GM15510 (cell line): ENCODE data around the gene KICS2.

Experiments used
- POLR2A ChIP-seq: IDR thresholded peaks from 3 replicates; pipeline ENCODE4 v1.6.1; 2011; ENCODE audit warnings: borderline replicate concordance; ENCODE audit not compliant: insufficient read length; ENCODE audit errors: extremely low read depth

KICS2 gene

DNA sequence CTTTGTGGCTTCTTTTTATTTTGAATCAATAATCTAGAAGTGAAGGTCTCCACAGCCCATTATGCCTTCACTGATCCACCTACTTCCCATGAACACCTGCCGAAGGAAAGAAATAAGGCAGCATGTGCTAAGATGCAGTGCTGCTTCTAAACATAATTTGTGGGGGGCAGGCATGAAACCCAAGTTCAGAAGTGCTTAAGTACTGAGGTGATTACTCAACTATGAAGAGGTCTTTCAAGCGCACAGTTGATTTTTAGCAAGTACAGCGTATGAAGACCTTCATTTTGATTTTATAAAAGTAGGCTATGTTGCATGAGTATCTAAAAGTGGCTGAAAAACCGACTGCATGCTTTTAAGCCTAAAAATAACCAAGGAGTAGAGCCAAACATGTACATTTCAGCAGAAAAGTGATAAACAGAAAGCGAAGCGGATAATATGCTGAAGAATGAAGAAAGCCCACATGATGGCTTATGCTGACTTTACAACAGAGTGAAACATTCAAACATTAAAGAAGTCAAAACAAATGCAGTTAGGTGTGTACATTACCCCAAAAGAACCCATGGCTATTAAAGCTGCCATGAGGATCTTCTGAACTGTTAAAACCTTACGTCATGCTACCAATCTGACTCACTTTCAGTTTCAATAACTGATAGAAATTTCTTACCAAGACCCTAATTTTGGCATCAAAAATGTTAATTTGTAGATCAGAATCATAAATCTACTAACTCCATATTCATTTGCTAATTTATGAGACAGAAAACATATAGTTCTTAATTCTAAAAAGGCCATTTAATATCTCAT lies 29.3 kb downstream of the KICS2 start:
- no peak for TF ChIP-seq POLR2A

DNA sequence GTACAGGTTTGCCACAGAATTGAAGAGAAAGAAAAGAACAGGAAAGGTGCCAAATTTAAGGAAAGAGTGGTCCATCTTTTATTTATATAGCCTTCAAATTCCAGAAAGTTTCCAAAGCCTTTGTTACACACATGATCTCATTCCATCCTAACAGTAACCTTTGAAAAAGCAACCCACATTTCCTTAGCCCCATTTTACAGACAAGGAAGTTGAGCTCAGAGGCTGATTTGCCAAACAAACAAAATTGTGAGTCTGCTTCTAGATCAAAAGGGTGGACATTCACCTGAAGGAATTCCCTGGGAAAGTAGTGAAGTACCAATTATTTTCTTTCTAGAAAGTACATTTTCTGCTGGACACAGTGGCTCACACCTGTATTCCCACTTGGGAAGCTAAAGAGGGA lies 32.0 kb downstream of the KICS2 start:
- no peak for TF ChIP-seq POLR2A

DNA sequence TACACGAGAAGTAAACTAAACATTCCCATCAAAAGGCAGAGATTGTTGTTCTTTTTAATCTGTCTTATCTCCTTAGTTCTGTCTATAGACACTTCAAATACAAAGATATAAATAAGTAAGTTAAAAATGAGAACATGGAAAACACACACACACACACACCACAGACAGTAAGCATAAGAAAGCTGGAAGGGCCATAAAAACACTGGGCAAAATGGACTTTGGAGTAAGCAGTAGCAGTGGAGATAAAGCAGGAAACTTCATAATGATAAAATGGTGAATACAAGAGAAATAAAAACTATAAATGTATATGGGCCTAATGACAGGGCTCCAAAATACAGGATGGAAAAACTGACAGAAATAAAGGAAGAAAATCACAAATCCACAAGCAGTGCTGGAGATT lies 32.6 kb downstream of the KICS2 start:
- TF ChIP-seq POLR2A: no peak

DNA sequence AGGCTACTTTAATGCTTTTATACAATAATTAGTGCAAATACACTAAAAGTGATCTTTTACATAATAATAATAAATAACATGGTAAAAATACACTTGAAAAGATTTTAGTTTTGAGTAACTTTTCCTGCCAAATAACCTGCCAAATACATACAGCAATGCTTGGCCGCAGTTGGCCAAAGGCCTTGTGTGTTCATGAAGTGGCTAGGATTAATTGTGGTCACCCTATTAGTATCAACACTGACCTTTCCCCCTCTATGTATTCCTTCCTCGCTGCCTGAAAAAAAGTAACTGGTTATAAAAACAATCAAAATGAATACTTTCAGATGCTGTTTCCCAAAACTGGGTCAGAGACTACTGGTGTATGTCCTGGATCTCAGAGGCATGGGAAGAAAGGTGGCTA lies 34.3 kb downstream of the KICS2 start:
- TF ChIP-seq POLR2A: no peak

DNA sequence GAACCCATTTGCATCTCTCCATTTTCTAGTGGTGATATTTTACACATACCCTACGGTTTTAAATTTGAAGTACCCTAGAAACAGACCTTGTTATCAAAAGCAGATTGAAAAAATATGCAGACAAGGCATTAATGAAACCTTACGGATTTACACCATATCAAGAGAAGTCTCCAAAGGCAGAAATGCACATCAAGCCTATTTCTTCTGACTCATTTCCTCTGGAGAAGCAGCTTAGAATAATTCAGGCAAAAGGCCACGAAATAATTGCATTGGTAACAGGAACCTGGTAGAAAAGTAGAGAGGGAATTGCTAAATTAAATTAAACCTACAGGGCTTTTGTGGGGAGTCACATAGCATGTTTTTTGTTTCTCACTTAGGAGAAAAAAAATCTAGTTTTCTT lies 34.7 kb downstream of the KICS2 start:
- no peak for TF ChIP-seq POLR2A

DNA sequence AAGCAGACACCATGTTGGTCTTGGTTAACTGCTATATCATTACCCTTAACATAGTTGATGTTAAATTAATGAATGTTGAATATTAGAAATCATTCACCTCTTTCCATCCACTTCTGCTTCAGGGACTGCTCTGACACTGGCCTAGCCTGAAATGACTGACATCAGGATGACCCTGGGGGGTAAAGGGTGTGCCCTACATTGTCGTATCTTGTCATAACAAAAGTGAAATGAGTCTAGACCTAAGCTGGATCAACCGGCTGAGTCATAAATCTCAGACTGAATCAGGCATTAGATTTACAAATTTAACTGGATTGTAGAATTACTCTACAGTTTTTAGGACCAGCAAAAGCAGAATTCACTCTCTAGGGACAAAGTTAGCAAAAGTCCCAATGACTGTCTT lies 35.3 kb downstream of the KICS2 start:
- TF ChIP-seq POLR2A: no peak

DNA sequence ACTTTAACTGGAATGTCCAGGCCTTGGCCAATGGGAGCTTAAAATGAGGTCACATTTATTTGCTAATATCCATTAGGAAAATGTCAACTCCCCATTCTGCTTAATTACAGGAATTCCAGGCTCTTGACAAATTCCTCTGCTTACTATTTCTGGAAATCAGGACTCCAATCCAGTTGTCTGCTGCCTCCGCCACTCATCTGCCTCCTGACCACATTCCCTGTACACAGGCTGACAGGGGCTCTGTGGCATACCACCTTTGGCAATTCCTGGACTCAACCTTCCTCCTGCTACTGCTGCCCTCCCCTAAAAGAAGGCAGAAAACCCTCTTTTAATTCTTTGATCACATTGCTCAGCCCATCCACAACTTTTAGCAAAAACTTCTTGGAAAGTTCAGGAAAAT lies 37.9 kb downstream of the KICS2 start:
- no peak for TF ChIP-seq POLR2A

DNA sequence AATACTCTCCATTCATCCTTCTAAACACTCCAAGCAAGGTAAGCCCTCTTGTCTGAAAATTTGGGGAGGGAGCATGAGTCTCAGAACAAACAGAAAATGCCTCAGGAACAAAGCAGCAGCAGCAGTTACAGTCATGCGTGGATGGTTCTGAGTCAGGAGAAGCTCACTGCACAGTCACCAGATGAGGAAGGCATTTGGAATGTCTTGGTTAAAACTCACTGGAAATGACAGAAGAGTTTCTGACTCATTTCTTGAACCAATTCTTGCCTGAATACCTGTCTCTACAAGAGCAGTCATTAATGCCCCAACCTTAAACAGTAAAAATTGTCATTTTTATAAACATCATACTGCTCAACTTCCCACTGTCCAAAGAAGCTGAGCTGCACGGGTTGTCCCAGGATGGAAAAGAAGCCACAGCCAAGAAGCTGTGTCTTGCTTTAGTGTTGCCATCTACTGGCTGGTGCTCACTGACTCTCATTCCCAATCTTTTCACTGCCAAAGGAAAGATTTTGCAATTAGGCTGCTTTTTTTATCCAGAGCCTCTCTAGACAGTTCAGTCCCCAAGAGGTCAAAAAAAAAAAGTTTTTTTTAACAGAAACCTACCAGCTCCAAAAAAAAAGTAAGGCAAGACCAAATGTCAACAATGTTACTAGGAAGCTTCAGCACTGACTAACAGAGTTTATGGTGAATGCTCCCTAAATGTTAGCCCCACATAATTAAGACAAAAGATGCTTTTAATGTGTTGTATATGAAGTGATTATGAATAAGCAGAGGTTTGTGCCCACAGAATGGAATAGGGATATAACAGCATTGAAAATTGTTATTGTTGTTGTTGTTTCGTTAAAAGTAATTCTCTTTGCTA lies 40.4 kb downstream of the KICS2 start:
- no peak for TF ChIP-seq POLR2A

DNA sequence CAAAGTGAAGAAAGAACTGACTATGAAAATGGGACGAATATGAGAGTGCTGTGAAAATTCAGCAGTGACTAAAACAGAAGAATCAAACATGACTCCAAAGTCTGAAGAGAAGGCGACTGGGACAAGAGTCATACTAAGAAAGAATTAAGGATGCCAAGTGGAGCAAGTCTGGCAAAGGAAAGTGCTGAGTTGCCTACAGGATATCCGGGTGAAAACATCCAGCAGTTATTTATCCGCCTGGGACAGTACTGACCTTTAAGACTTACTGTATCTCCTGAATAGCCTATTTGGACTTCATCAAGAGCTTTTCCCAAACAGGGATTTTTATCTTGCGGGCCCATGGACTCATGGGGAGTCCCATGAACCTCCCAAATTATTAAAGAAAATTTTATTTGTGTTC lies 41.1 kb downstream of the KICS2 start:
- TF ChIP-seq POLR2A: no peak

DNA sequence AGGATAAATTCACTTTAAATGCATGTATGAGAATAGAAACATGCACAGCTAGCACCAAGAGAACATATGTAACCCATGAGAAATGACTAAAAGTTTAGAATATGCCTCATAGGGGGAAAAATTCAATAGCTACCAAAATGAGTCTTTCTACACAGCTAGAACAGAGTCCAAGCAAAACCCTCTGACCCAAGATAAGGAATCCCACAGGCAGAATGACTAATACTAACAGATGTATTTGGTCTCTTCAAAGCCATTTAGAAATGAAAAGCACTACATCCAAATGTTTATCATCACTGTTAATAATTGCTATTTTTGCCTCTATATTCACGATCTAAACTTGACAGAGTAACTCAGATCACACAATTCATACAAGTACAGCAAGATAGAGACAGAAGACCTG lies 44.0 kb downstream of the KICS2 start:
- TF ChIP-seq POLR2A: no peak

DNA sequence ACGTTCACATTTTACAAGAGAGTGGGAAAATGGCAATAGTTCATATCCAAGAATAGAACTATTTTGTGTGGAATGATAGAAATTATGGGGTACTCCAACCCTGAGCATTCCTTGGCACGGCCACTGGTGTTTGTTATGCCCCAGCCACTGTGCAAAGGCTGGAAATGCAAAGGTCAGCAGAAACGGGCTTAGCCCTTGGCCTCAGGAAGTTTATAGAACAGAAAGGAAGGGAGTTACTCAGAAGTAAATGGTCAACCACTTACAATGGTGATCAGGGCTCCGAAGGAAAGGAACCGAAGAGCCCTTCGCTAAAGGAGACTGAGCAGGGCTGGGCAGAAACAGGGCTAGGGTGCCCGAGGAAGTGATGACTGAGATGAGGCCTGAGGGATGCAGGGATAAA lies 45.1 kb downstream of the KICS2 start:
- no peak for TF ChIP-seq POLR2A

DNA sequence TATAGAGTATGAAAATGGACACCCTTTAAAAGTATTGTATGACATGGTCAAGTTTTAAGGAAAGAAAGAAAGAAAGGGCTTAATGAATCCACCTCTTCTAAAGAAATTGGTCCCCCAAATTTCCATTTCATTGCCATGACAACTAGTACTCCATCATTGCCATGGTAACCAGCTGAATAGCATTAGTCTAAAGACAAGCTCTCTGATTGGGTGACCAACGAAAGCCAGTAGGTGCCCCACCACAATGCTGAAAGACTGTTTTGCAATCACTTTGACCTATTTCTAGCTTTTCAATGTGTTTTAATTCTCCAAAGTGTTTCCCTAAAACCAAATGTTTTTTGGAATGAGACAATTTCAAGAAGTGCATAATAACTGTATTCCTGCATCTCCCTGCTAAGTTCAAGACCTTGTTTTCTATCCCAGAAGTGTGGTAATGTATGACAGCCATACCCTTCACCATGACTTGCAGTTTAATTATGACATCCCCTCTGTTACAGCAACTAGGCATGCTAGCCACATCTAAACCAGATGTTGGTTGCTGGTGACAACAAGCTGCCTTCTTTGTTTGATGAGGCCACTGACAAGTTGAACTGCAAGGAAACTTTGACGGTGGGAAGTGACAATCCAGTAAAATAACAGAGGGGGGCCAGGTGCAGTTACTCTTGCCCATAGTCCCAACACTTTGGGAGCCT lies 46.7 kb downstream of the KICS2 start:
- TF ChIP-seq POLR2A: no peak

DNA sequence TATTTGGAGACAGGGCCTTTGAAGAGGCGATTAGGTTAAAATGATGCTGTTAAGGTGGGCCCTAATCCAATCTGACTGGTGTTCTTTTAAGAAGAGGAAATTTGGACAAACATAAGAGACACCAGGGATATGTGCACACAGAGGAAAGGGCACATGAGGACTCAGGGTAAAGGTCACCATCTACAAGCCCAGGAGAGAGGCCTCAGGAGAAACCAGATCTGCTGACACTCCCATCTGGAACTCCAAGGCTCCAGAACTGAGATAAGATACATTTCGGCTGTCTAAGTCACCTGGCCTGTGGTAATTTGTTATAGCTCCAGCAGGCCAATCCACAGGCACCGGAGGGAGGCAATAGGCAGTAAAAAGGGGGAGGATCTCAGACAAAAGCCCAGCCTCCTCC lies 48.6 kb downstream of the KICS2 start:
- no peak for TF ChIP-seq POLR2A
